H9 (cell line): ENCODE results near the gene ERF. TPM values are rescaled to one million over a fixed set of nuclear protein-coding genes. Genes with fewer than 3 reads are reported as not detected.
A peak's percentile ranks its signal among the peaks of the same experiment; 100 is the strongest.

Source experiments
- DNase-seq: peaks from one replicate; pipeline ENCODE4 v3.0.0-alpha.2; 2017
- H2AFZ ChIP-seq: one replicate; pipeline ENCODE4 v1.6.1; 2013; ENCODE audit warnings: mild to moderate bottlenecking, low read length, control low read depth, moderate library complexity
- H2AK5ac ChIP-seq: 2 replicates; pipeline ENCODE4 v1.6.1; 2013; ENCODE audit warnings: low read length, control low read depth, mixed read lengths; ENCODE audit not compliant: insufficient read length
- H2BK120ac ChIP-seq: one replicate; pipeline ENCODE4 v1.6.1; 2013; ENCODE audit warnings: low read depth, mild to moderate bottlenecking, low read length, control low read depth, inconsistent platforms; ENCODE audit not compliant: poor library complexity, severe bottlenecking
- H2BK12ac ChIP-seq: 2 replicates; pipeline ENCODE4 v1.6.1; 2013; ENCODE audit warnings: low read length, control low read depth, mixed read lengths, low read depth; ENCODE audit not compliant: insufficient read length
- H2BK15ac ChIP-seq: 2 replicates; pipeline ENCODE4 v1.6.1; 2013; ENCODE audit warnings: low read depth, low read length, control low read depth
- H2BK20ac ChIP-seq: one replicate; pipeline ENCODE4 v1.6.1; 2013; ENCODE audit warnings: low read depth, mild to moderate bottlenecking, low read length, control low read depth, inconsistent platforms; ENCODE audit not compliant: poor library complexity, severe bottlenecking
- H2BK5ac ChIP-seq: 2 replicates; pipeline ENCODE4 v1.6.1; 2013; ENCODE audit warnings: low read length, control low read depth, mixed read lengths; ENCODE audit not compliant: insufficient read length
- H3K14ac ChIP-seq: 2 replicates; pipeline ENCODE4 v1.6.1; 2013; ENCODE audit warnings: low read length, control low read depth; ENCODE audit not compliant: insufficient read depth
- H3K18ac ChIP-seq: 2 replicates; pipeline ENCODE4 v1.6.1; 2013; ENCODE audit warnings: low read depth, mild to moderate bottlenecking, mixed read lengths, low read length, control low read depth; ENCODE audit not compliant: insufficient read length
- H3K23ac ChIP-seq: 2 replicates; pipeline ENCODE4 v1.6.1; 2013; ENCODE audit warnings: low read length, control low read depth, mixed read lengths, low read depth; ENCODE audit not compliant: insufficient read length
- H3K23me2 ChIP-seq: 2 replicates; pipeline ENCODE4 v1.6.1; 2013; ENCODE audit warnings: low read depth, mild to moderate bottlenecking, mixed read lengths, low read length, control low read depth; ENCODE audit not compliant: insufficient read length, poor library complexity, severe bottlenecking
- H3K27ac ChIP-seq: 2 replicates; pipeline ENCODE4 v1.5.1; 2013; ENCODE audit warnings: low read length, control low read depth, mixed read lengths, low read depth; ENCODE audit not compliant: insufficient read length
- H3K27me3 ChIP-seq: 2 replicates; pipeline ENCODE4 v1.6.1; 2013; ENCODE audit warnings: low read length, control low read depth, inconsistent platforms; ENCODE audit not compliant: insufficient read depth
- H3K4ac ChIP-seq: 2 replicates; pipeline ENCODE4 v1.6.1; 2013; ENCODE audit warnings: low read depth, mild to moderate bottlenecking, control low read depth, inconsistent platforms, low read length, moderate library complexity
- H3K4me1 ChIP-seq: 2 replicates; pipeline ENCODE4 v1.6.1; 2013; ENCODE audit warnings: low read length, control low read depth, inconsistent platforms; ENCODE audit not compliant: insufficient read depth
- H3K4me2 ChIP-seq: 2 replicates; pipeline ENCODE4 v1.6.1; 2013; ENCODE audit warnings: low read length, control low read depth, mixed read lengths; ENCODE audit not compliant: insufficient read length, insufficient read depth
- H3K56ac ChIP-seq: 2 replicates; pipeline ENCODE4 v1.6.1; 2013; ENCODE audit warnings: low read depth, mild to moderate bottlenecking, mixed read lengths, low read length, control low read depth; ENCODE audit not compliant: insufficient read length
- H3K79me1 ChIP-seq: 2 replicates; pipeline ENCODE4 v1.6.1; 2013; ENCODE audit warnings: low read depth, mild to moderate bottlenecking, moderate library complexity, low read length, control low read depth, inconsistent platforms; ENCODE audit not compliant: insufficient read depth, poor library complexity, severe bottlenecking
- H3K79me2 ChIP-seq: 2 replicates; pipeline ENCODE4 v1.6.1; 2013; ENCODE audit warnings: low read length, control low read depth, inconsistent platforms; ENCODE audit not compliant: insufficient read depth
- H3K9ac ChIP-seq: 2 replicates; pipeline ENCODE4 v1.6.1; 2013; ENCODE audit warnings: low read length, control low read depth, mixed read lengths; ENCODE audit not compliant: insufficient read length; ENCODE audit errors: extremely low read depth
- H3K9me3 ChIP-seq: one replicate; pipeline ENCODE4 v1.6.1; 2013; ENCODE audit warnings: low read depth, low read length, inconsistent platforms; ENCODE audit not compliant: control insufficient read depth
- H3T11ph ChIP-seq: one replicate; pipeline ENCODE4 v1.6.1; 2013; ENCODE audit warnings: mild to moderate bottlenecking, low read length, control low read depth, inconsistent platforms
- H4K20me1 ChIP-seq: one replicate; pipeline ENCODE4 v1.6.1; 2013; ENCODE audit not compliant: control insufficient read depth, insufficient read length, insufficient read depth
- H4K5ac ChIP-seq: 2 replicates; pipeline ENCODE4 v1.6.1; 2013; ENCODE audit warnings: low read depth, mild to moderate bottlenecking, mixed read lengths, low read length, control low read depth; ENCODE audit not compliant: insufficient read length
- H4K8ac ChIP-seq: replicated peaks from 2 replicates; pipeline ENCODE4 v1.6.1; 2013; ENCODE audit warnings: low read length, control low read depth, mixed read lengths, low read depth; ENCODE audit not compliant: insufficient read length
- H4K91ac ChIP-seq: 2 replicates; pipeline ENCODE4 v1.6.1; 2013; ENCODE audit warnings: low read depth, mild to moderate bottlenecking, moderate library complexity, mixed read lengths, low read length, control low read depth; ENCODE audit not compliant: insufficient read length
- H3K27ac Mint-ChIP-seq, 3 experiments: 2 replicates in 2 of 3; 3 replicates in 1 of 3; pipeline ENCODE4 v1.8.0; 2020 to 2021; ENCODE audit warnings: mixed read lengths in 3 of 3, mild to moderate bottlenecking in 1 of 3, moderate library complexity in 1 of 3
- H3K27me3 Mint-ChIP-seq: 2 replicates; pipeline ENCODE4 v1.8.0; 2021; ENCODE audit warnings: low read depth, mild to moderate bottlenecking, moderate library complexity, mixed read lengths
- H3K36me3 Mint-ChIP-seq, 3 experiments: 2 replicates in 2 of 3; 3 replicates in 1 of 3; pipeline ENCODE4 v1.8.0; 2020 to 2021; ENCODE audit warnings: low read depth in 3 of 3, mixed read lengths in 3 of 3; ENCODE audit not compliant: insufficient read depth in 1 of 3
- H3K4me1 Mint-ChIP-seq, 2 experiments: 2 replicates each; pipeline ENCODE4 v1.8.0; 2020; ENCODE audit warnings: mixed read lengths in 2 of 2
- H3K4me3 Mint-ChIP-seq, 2 experiments: 2 replicates in 1 of 2; 3 replicates in 1 of 2; pipeline ENCODE4 v1.8.0; 2020 to 2021; ENCODE audit warnings: mild to moderate bottlenecking in 2 of 2, mixed read lengths in 2 of 2, moderate library complexity in 1 of 2
- H3K9me3 Mint-ChIP-seq, 2 experiments: 2 replicates in 1 of 2; 3 replicates in 1 of 2; pipeline ENCODE4 v1.8.0; 2020; ENCODE audit warnings: mild to moderate bottlenecking in 2 of 2, mixed read lengths in 2 of 2, moderate library complexity in 1 of 2
- CTCF ChIP-seq: fragments of 200-600 bp; sonication (generic); conservative IDR thresholded peaks from 3 replicates; pipeline ENCODE4 v1.8.0; 2021; ENCODE audit warnings: antibody characterized with exemption, mild to moderate bottlenecking
- WGBS: extraction: QIAGEN DNeasy Blood & Tissue Kit; methylation state at CpG from one replicate; pipeline ENCODE4 v1.1.7; 2013; ENCODE audit warnings: missing lambda C conversion rate, low lambda C conversion rate, mixed read lengths; ENCODE audit not compliant: insufficient read length; ENCODE audit errors: extremely low coverage; 5-methylcytosine and 5-hydroxymethylcytosine counted together
- total RNA-seq: library from RNA; stranded (reverse); gene quantifications from 2 replicates; pipeline ENCODE4 v1.2.1, GENCODE V29; 2021

Gene ERF
- total RNA-seq, 1 experiment from 2014 or later = 126 TPM

GRCh38 chr19:42278452-42279154, 23.7 kb upstream of the ERF start:
- H3K79me2 ChIP-seq = no peaks in the 10 kb centered on the region
- H4K20me1 ChIP-seq = peaks cover 3% of the 10 kb centered on the region
- H3K56ac ChIP-seq = no peak overlapping the region
- Mint-ChIP-seq H3K27ac (peak overlapping the region in 2 of 3 experiments; percentile 49 to 57; a peak in 2 of 7 replicates), H3K4me1 (peaks cover 27 to 31% of the 10 kb centered on the region in 2 experiments), H3K9me3 (no peaks in the 10 kb centered on the region; a peak in 2 of 5 replicates), H3K4me3 (peak overlapping the region in 1 of 2 experiments; percentile 88; a peak in 2 of 5 replicates), H3K36me3 (peaks cover under 1 to 16% (median 11%) of the 10 kb centered on the region in 3 experiments; a peak in 6 of 7 replicates), H3K27me3 (no peaks in the 10 kb centered on the region)
- H3K9ac ChIP-seq = no peak overlapping the region
- H2BK20ac ChIP-seq = no peak overlapping the region
- peaks cover 8% of the 10 kb centered on the region; the same call in 1 of the 2 replicates for H3K4me1 ChIP-seq
- no peak overlapping the region for H3K27ac ChIP-seq
- H4K8ac ChIP-seq = no peak overlapping the region
- WGBS = no CpG with 5 or more reads among the region's 5 CpGs
- H4K5ac ChIP-seq = no peak overlapping the region
- no peak for TF ChIP-seq CTCF
- no peak overlapping the region for H3K4me2 ChIP-seq
- H2BK12ac ChIP-seq = no peak overlapping the region
- no peak overlapping the region for H2BK15ac ChIP-seq
- no peak overlapping the region for H2BK120ac ChIP-seq
- no peaks in the 10 kb centered on the region for H3K27me3 ChIP-seq
- no peak overlapping the region for H3K23ac ChIP-seq
- no peak overlapping the region for H2BK5ac ChIP-seq
- no peak overlapping the region for H2AK5ac ChIP-seq
- no peak overlapping the region for H3K14ac ChIP-seq
- H3K79me1 ChIP-seq = no peaks in the 10 kb centered on the region
- H3K9me3 ChIP-seq = no peaks in the 10 kb centered on the region
- DNase-seq = no peak
- H3K23me2 ChIP-seq = peaks cover 11% of the 10 kb centered on the region
- no peak overlapping the region for H4K91ac ChIP-seq
- H3K4ac ChIP-seq = no peak overlapping the region
- H2AFZ ChIP-seq = no peak overlapping the region
- H3T11ph ChIP-seq = no peak overlapping the region
- no peak overlapping the region for H3K18ac ChIP-seq
